ENCODE measurements around the gene CAVIN2.

CAVIN2 gene

DNA sequence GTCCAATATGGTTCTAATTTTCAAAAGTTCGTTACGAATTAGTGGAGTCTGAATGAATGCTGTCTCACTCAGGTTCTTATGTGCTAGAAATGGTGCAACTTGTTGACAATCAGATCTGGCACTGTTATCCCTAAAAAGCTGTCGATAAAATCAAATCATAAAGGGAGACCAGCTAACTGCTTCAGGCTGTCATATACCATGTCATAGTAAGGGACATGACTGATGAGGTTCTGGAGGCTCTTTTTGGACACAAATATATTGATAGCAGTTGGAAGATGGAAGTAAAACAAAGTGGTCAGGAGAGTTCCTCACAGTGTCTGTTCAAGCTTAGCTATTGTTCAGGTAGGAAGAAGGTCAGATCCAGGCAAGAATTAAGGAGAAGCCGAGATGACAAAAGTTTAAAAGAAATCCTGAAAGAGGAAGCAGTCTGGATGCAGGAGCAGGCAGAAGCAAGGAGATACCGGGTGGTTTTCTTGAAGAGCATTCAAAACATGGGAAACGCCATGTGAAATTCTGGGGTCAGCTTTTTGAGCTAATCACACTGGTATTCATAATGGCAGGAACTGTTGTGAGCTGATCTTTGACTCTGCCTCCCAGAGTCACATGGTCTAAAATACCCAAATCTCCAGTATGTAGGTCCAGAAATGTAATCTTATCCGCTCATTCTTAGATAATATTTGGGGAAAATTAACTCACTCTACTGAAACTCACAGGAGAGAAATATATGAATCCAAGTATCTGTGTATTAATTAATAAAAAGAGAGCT is 9.4 kb upstream of the CAVIN2 start:
- no peak overlapping the region for H3K4me2 ChIP-seq (ENCODE audit: low read depth, low read length, poor library complexity, severe bottlenecking)
- H3K4me3 ChIP-seq (ENCODE audit: insufficient read depth, low read length, poor library complexity, severe bottlenecking): no peak overlapping the region
- no peak for TF ChIP-seq EZH2phosphoT487 (conservative IDR thresholded peaks at IDR 0.05; ENCODE audit: low read length)
- TF ChIP-seq, protein P1, sequence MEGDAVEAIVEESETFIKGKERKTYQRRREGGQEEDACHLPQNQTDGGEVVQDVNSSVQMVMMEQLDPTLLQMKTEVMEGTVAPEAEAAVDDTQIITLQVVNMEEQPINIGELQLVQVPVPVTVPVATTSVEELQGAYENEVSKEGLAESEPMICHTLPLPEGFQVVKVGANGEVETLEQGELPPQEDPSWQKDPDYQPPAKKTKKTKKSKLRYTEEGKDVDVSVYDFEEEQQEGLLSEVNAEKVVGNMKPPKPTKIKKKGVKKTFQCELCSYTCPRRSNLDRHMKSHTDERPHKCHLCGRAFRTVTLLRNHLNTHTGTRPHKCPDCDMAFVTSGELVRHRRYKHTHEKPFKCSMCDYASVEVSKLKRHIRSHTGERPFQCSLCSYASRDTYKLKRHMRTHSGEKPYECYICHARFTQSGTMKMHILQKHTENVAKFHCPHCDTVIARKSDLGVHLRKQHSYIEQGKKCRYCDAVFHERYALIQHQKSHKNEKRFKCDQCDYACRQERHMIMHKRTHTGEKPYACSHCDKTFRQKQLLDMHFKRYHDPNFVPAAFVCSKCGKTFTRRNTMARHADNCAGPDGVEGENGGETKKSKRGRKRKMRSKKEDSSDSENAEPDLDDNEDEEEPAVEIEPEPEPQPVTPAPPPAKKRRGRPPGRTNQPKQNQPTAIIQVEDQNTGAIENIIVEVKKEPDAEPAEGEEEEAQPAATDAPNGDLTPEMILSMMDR (IDR thresholded peaks at IDR 0.05; ENCODE audit: insufficient read depth, low read length, poor library complexity, severe bottlenecking): no peak
- no peaks in the 10 kb centered on the region for H3K36me3 ChIP-seq (ENCODE audit: low read length)
- H3K9me3 ChIP-seq (ENCODE audit: insufficient read depth, low read length): no peaks in the 10 kb centered on the region
- no peak overlapping the region for H3K27ac ChIP-seq (ENCODE audit: low read depth, low read length)
- no peaks in the 10 kb centered on the region for H3K9me2 ChIP-seq (replicated peaks; ENCODE audit: insufficient read depth, low read length)
- no peaks in the 10 kb centered on the region for H3K79me2 ChIP-seq (ENCODE audit: insufficient read depth, low read length)
- H2AFZ ChIP-seq (ENCODE audit: low read depth, low read length, severe bottlenecking): no peak overlapping the region
- no peaks in the 10 kb centered on the region for H4K20me1 ChIP-seq (ENCODE audit: low read depth, low read length)
- H3K27me3 ChIP-seq (ENCODE audit: low read length): no peaks in the 10 kb centered on the region
- no peaks in the 10 kb centered on the region for H3F3A ChIP-seq (ENCODE audit: insufficient read depth)
- no peak overlapping the region for H3K9ac ChIP-seq (ENCODE audit: low read length)

DNA sequence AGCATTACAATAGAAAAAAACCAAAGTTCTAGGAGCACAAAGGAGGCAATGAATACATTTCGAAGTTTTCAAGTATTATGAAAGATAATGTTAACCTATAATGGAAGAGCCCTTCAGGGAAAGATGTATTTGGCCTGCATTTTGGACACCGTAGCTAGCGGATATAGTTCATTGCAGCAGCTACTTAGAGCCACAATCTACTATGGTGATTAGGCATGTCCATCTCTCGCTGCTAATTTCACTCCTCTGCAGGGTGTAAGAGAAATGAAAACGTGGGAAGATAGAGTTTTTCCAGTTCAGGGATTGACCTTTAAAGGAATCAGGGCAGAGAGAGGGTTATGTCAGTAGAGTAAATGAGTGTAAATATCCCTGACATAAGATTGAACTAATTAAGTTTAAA is 8.5 kb upstream of the CAVIN2 start:
- Histone ChIP-seq H4K20me1 (ENCODE audit: low read depth, low read length) (no peaks in the 10 kb centered on the region), H3K4me3 (ENCODE audit: insufficient read depth, low read length, poor library complexity, severe bottlenecking) (no peak overlapping the region), H3K9me3 (ENCODE audit: insufficient read depth, low read length) (no peaks in the 10 kb centered on the region), H3F3A (ENCODE audit: insufficient read depth) (no peaks in the 10 kb centered on the region), H3K79me2 (ENCODE audit: insufficient read depth, low read length) (no peaks in the 10 kb centered on the region), H3K36me3 (ENCODE audit: low read length) (no peaks in the 10 kb centered on the region), H3K27me3 (ENCODE audit: low read length) (no peaks in the 10 kb centered on the region), H3K9me2 (replicated peaks; ENCODE audit: insufficient read depth, low read length) (no peaks in the 10 kb centered on the region), H3K4me2 (ENCODE audit: low read depth, low read length, poor library complexity, severe bottlenecking) (no peak overlapping the region), H3K9ac (ENCODE audit: low read length) (no peak overlapping the region), H3K27ac (ENCODE audit: low read depth, low read length) (no peak overlapping the region), H2AFZ (ENCODE audit: low read depth, low read length, severe bottlenecking) (no peak overlapping the region)
- TF ChIP-seq, protein P1 (IDR thresholded peaks at IDR 0.05; ENCODE audit: insufficient read depth, low read length, poor library complexity, severe bottlenecking): no peak
- TF ChIP-seq EZH2phosphoT487 (conservative IDR thresholded peaks at IDR 0.05; ENCODE audit: low read length): no peak

DNA sequence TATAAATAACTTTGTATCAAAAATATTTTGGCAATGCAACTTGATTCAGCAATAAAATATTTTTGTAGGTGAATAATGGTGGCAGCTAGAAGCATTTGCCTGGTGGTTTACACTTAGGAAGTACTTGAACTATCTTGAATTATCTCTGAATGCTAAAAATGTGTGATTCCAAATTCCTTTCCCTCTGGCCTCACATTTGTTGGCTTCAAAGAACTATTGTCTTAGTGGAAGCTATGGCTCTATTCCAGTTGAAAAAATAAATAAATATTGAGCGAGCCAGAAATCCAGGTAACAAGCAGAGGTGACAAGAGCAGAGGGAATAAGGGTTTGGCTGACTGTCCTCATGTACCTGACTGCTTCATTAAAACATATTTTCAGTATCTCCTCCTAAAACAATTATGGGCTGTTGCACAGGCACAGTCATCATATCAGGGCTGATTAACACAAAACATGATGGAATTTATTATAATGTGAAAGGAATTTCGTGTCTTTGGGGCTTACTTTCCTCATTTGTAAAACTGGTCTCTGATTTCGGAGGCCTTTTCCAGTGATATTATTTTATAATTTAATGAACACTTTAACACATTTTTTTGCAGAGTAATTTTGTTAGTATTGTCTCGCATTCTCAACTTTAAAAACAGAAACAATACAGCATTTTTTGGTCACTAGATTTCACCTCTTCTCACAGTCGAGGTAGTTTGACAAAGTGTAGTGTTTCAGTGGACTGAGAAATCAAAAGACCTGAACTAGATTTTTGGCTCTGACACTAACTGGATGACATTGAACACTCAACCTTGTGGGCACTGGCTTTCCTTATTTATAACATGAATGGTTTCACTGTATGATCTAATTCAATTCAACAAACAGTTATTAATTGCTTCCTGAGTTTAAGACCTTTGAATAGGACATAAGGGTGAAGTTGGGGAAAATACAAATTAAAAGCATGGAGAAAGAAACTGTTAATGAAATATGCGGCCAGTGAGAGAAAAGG is 7.8 kb upstream of the CAVIN2 start:
- Histone ChIP-seq H4K20me1 (ENCODE audit: low read depth, low read length) (no peaks in the 10 kb centered on the region), H2AFZ (ENCODE audit: low read depth, low read length, severe bottlenecking) (no peak overlapping the region), H3F3A (ENCODE audit: insufficient read depth) (no peaks in the 10 kb centered on the region), H3K4me2 (ENCODE audit: low read depth, low read length, poor library complexity, severe bottlenecking) (no peak overlapping the region), H3K79me2 (ENCODE audit: insufficient read depth, low read length) (no peaks in the 10 kb centered on the region), H3K27me3 (ENCODE audit: low read length) (no peaks in the 10 kb centered on the region), H3K9me3 (ENCODE audit: insufficient read depth, low read length) (no peaks in the 10 kb centered on the region), H3K9me2 (replicated peaks; ENCODE audit: insufficient read depth, low read length) (no peaks in the 10 kb centered on the region), H3K4me3 (ENCODE audit: insufficient read depth, low read length, poor library complexity, severe bottlenecking) (no peak overlapping the region), H3K36me3 (ENCODE audit: low read length) (no peaks in the 10 kb centered on the region), H3K9ac (ENCODE audit: low read length) (no peak overlapping the region), H3K27ac (ENCODE audit: low read depth, low read length) (no peak overlapping the region)
- TF ChIP-seq EZH2phosphoT487 (conservative IDR thresholded peaks at IDR 0.05; ENCODE audit: low read length): no peak
- TF ChIP-seq, protein P1 (IDR thresholded peaks at IDR 0.05; ENCODE audit: insufficient read depth, low read length, poor library complexity, severe bottlenecking): no peak

Data from SU-DHL-6 (cell line).